GM12892 (cell line): Measurements from ENCODE around the gene CCDC194.
A peak's percentile ranks its signal among the peaks of the same experiment; 100 is the strongest.
"Not testable (repeated sequence)": the region's sequence is repeated elsewhere in the genome, so short reads cannot be mapped to it uniquely, and the experiment has no call there.

ENCODE experiments used
- DNase-seq: peaks from one replicate; pipeline ENCODE4 v3.0.0; 2011; ENCODE audit not compliant: insufficient read length
- FAIRE-seq: peaks from 2 replicates; lab custom pipeline; 2011; peaks lifted over from hg19 to GRCh38; lab: Jason Lieb, UNC
- POLR2A ChIP-seq: IDR thresholded peaks from 2 replicates; pipeline ENCODE4 v1.6.1; 2011; ENCODE audit warnings: low read depth, low read length, control low read depth
- POLR2AphosphoS5 ChIP-seq: IDR thresholded peaks from 2 replicates; pipeline ENCODE4 v1.6.1; 2011; ENCODE audit warnings: low read depth, low read length, control low read depth
- TAF1 ChIP-seq: IDR thresholded peaks from 2 replicates; pipeline ENCODE4 v1.6.1; 2011; ENCODE audit warnings: low read depth, mild to moderate bottlenecking, control low read depth, low read length, borderline replicate concordance

CCDC194 gene

DNA sequence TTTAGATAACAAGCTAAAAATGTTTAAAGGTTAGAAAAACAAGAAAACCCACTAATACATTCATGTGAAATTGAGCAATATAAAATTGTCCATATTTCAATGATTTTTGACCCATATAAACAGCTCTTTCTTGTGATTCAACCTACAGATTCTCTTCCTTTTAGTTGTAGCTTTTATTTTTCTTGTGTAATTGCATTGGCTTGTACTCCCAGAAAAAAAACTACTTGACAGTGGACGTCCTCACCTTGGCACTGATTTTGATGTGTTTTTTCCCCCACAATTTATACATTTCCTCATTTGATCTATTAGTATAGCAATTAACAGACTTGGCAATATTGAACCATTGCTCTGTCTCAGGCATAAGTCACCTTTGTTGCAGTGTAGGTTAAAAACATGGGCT lies 4.7 kb downstream of the CCDC194 start:
- FAIRE-seq (no peak), DNase-seq (no peak)
- TF ChIP-seq POLR2A (no peak), POLR2AphosphoS5 (no peak), TAF1 (no peak)

DNA sequence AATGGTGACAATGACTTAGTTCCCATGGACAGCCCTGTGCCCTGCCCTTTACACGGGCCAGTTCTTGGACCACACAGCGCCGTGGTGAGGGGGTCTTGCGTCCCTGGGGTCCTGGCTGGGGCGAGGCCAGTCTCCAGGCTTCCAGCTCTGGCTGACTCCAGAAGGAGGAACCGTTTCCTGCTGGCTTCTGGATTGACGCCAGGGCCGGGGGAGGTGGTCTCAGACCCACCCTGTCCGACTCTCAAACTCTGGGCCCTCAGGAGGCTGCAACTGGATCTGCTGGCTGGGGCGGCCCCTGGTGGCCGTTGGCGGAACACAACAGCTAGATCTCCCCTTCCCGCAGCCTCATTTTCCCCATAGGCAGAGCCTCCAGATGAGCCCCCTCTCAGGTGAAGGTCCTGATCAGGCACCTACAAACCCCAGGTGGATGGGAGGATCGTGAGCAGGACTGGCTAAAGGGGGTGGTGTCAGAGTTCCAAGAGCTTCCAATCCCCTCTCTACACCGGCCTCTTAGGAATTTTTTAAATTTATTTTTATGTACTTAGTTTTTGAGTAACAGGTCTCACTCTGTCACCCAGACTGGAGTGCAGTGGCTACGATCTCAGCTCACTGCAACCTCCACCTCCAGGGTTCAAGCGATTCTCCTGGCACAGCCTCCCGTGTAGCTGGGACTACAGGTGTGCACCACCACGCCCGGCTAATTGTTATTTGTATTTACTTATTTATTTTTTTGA lies 8.0 kb downstream of the CCDC194 start:
- peak; percentile 84 for FAIRE-seq
- TF ChIP-seq POLR2AphosphoS5: no peak
- TF ChIP-seq POLR2A: no peak
- no peak for TF ChIP-seq TAF1
- DNase-seq: peak; percentile 65

GRCh38 chr19:17380426-17381138 lies 13.4 kb downstream of the CCDC194 start:
- TF ChIP-seq TAF1 (no peak), POLR2A (no peak), POLR2AphosphoS5 (no peak)
- FAIRE-seq: no peak

GRCh38 chr19:17379221-17379631 lies 14.8 kb downstream of the CCDC194 start:
- FAIRE-seq (no peak), DNase-seq (no peak)
- TF ChIP-seq TAF1 (no peak), POLR2A (no peak), POLR2AphosphoS5 (no peak)

More at GRCh38 chr19:17380426-17381138, 13.4 kb downstream of the CCDC194 start:
- no peak for DNase-seq

DNA sequence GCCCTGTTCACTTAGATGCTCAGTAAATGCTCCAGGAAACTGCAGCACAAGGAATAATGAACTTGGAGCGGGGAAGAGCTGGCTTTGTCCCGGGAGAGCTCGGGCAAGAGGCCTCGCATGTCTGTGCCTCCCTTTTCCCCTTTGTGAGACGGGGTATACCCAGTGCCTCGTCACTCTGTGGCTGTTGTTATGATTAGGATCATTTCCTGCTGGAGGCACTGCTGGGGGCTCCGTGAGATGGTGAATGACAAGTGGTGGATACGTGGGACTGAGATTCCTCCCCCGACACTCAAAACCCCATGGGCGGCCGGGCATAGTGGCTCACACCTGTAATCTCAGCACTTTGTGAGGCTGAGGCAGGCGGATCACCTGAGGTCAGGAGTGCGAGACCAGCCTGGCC lies 15.7 kb downstream of the CCDC194 start:
- FAIRE-seq (no peak), DNase-seq (no peak)
- TF ChIP-seq POLR2AphosphoS5 (no peak), POLR2A (no peak), TAF1 (no peak)

DNA sequence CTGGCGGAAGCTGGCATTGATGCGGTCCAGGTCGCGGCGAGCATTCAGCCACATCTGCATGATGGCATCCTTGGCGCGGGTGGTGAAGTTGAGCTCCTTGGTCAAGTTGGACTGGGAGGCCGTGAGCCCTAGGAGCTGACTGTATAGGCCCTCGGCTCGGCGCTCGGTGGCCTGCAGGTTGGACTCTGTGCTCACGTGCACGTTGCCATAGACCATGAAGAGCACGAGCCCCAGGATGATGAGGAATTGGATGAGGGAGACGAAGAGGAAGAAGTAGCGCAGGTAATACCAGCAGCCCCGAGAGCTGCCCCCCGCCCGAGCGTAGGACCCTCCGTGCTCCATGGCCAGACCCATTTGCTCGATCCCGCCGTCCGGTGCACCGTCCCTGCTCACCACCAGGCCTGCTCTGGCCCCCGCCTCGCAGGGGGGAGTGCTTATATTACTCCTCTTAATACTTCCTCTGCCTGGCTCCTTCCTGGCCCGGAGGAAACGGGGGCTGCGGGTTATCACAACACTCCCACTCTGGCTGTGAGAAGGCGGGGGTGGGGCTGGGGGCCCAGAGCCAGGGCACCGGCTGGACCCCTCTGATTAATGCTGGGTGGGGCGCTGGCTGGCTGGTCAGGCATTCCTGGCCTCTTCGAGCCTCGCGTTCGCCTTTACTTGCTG lies 16.9 kb downstream of the CCDC194 start, which contains the start of gene PLVAP:
PLVAP (minus strand) TSS at position 408 of the 666 bp plus-strand sequence; CDS start at position 354, 54 bp downstream.
- DNase-seq (no peak), FAIRE-seq (no peak)
- TF ChIP-seq POLR2A: no peak
- no peak for TF ChIP-seq TAF1
- no peak for TF ChIP-seq POLR2AphosphoS5

GRCh38 chr19:17370026-17370587 lies 23.9 kb downstream of the CCDC194 start:
- TF ChIP-seq POLR2AphosphoS5 (no peak), TAF1 (no peak), POLR2A (0 out of 2 replicates have a peak, but pooled peaks have one; percentile 28)
- DNase-seq (no peak), FAIRE-seq (peak; percentile 76)

- TF ChIP-seq POLR2AphosphoS5: no peak
- no peak for TF ChIP-seq TAF1
- no peak for TF ChIP-seq POLR2A
- peak; percentile 11 for DNase-seq
- no peak for FAIRE-seq
Observed at GRCh38 chr19:17365361-17365760, 28.6 kb downstream of the CCDC194 start.

GRCh38 chr19:17363852-17364605 lies 30.0 kb downstream of the CCDC194 start:
- DNase-seq, FAIRE-seq: not testable (repeated sequence)

DNA sequence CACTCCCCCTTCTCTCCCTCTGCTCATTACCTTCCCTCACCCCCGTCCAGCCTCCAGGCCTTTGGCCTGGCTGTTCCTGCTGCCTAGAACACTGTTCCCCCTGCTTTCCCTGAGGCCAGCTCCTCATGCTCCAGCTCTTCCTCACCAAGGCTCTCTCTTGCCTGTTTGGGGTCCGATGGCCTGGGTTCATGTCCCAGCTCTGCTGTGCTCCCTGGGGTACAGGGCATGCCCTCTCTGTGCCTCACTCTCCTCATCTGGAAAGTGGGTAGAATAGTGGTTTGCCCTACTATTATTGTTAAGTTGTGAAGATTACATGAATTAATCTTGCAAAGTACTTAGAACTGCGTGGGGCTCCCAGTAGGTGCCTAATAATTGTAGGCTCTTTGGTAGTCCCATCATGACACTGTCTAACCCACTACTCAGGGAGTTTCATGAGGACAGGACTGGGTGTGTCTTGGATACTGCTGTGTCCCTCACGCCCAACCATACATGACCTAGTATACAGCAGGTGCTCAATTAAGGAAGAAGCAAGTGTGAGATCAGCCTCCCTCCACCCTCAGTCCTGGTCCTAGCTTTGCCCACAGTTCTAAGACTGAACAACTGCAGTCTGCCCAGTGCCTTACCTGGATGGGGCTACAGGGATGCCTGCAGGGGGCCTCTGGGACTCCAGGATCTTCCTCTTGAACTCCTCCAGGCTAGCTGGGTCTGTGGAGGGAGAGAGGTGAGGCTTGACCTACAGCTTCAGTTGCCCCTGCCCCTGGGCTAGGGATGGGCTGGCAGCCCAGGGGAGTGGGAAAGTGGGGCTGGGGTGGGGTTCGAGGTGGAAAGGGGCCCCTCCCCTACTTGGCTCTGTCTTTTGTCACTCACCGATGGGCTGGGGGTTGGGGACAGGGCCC lies 33.8 kb downstream of the CCDC194 start:
- TF ChIP-seq TAF1 (no peak), POLR2A (no peak), POLR2AphosphoS5 (no peak)
- DNase-seq: no peak
- FAIRE-seq: no peak
